ENCODE data around the gene MLNR. TPM values are rescaled to one million over a fixed set of nuclear protein-coding genes. Genes with fewer than 3 reads are reported as not detected.

Gene MLNR
- total and polyA plus RNA-seq, 9 of the 15 experiments (the other 6 are each of a cell fraction or from before 2014, with no cell fraction given) = not detected

DNA sequence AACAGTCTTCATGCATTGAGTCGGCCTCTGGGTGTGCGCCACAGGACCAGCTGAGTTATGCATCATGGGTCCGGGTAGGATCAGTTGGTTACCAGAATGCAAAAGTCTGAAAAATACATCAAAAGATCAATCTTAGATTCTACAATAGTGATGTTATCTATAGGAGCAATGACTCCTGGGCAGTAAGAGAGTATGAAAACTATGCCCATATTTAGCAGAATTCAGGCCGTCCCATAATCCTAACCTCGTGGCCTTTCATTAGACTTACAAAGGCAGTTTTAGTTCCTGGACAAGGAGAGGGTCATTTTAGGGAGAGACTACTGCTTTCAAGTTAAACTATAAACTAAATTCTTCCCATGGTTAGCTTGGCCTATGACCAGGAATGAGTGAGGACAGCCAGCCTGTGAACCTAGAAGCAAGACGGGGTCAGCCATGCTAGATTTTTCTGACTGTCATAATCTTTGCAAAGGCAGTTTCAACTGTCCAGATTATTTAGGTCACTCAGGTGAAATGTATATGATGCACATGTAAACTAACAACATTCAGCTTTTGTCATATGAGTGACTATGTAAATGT lies 15.8 kb downstream of the MLNR start (continued):
- TF ChIP-seq, protein P1, sequence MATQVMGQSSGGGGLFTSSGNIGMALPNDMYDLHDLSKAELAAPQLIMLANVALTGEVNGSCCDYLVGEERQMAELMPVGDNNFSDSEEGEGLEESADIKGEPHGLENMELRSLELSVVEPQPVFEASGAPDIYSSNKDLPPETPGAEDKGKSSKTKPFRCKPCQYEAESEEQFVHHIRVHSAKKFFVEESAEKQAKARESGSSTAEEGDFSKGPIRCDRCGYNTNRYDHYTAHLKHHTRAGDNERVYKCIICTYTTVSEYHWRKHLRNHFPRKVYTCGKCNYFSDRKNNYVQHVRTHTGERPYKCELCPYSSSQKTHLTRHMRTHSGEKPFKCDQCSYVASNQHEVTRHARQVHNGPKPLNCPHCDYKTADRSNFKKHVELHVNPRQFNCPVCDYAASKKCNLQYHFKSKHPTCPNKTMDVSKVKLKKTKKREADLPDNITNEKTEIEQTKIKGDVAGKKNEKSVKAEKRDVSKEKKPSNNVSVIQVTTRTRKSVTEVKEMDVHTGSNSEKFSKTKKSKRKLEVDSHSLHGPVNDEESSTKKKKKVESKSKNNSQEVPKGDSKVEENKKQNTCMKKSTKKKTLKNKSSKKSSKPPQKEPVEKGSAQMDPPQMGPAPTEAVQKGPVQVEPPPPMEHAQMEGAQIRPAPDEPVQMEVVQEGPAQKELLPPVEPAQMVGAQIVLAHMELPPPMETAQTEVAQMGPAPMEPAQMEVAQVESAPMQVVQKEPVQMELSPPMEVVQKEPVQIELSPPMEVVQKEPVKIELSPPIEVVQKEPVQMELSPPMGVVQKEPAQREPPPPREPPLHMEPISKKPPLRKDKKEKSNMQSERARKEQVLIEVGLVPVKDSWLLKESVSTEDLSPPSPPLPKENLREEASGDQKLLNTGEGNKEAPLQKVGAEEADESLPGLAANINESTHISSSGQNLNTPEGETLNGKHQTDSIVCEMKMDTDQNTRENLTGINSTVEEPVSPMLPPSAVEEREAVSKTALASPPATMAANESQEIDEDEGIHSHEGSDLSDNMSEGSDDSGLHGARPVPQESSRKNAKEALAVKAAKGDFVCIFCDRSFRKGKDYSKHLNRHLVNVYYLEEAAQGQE (IDR thresholded peaks at IDR 0.05; ENCODE audit: borderline replicate concordance) = no peak
- TF ChIP-seq, protein P1 (CRISPR knock-in tag; IDR thresholded peaks at IDR 0.05; ENCODE audit: low read depth) = no peak
- TF ChIP-seq ZBTB7A (IDR thresholded peaks at IDR 0.05; ENCODE audit: borderline replicate concordance, control insufficient read depth, low read depth, low read length) (no peak), HDAC3 (IDR thresholded peaks at IDR 0.05; ENCODE audit: borderline replicate concordance, partially characterized antibody) (no peak), ZNF124 (CRISPR knock-in tag; IDR thresholded peaks at IDR 0.05) (no peak), SRF (CRISPR knock-in tag; IDR thresholded peaks at IDR 0.05) (no peak), HNRNPLL (IDR thresholded peaks at IDR 0.05; ENCODE audit: low read depth, low read length, poor library complexity, severe bottlenecking) (no peak), BCOR (IDR thresholded peaks at IDR 0.05) (no peak), IRF2 (CRISPR knock-in tag; IDR thresholded peaks at IDR 0.05) (no peak), MIER1 (IDR thresholded peaks at IDR 0.05; ENCODE audit: low read depth) (no peak)
- TF ChIP-seq, protein P2, sequence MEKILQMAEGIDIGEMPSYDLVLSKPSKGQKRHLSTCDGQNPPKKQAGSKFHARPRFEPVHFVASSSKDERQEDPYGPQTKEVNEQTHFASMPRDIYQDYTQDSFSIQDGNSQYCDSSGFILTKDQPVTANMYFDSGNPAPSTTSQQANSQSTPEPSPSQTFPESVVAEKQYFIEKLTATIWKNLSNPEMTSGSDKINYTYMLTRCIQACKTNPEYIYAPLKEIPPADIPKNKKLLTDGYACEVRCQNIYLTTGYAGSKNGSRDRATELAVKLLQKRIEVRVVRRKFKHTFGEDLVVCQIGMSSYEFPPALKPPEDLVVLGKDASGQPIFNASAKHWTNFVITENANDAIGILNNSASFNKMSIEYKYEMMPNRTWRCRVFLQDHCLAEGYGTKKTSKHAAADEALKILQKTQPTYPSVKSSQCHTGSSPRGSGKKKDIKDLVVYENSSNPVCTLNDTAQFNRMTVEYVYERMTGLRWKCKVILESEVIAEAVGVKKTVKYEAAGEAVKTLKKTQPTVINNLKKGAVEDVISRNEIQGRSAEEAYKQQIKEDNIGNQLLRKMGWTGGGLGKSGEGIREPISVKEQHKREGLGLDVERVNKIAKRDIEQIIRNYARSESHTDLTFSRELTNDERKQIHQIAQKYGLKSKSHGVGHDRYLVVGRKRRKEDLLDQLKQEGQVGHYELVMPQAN (IDR thresholded peaks at IDR 0.05; ENCODE audit: borderline replicate concordance) = no peak
